HL-60 (cell line): ENCODE results near the gene WWOX.

Experiments used
- CTCF ChIP-seq: IDR thresholded peaks from one replicate; pipeline ENCODE4 v1.5.1; 2011; ENCODE audit warnings: low read length, control low read depth, inconsistent platforms; ENCODE audit not compliant: insufficient read depth
- POLR2AphosphoS5 ChIP-seq: IDR thresholded peaks from 2 replicates; pipeline ENCODE4 v1.6.1; 2012; ENCODE audit warnings: low read depth

GRCh38 chr16:78560997-78561396 lies 461.5 kb downstream of the WWOX start:
- TF ChIP-seq CTCF (no peak), POLR2AphosphoS5 (no peak)
